Trophoblast cell (in vitro differentiated cells and primary cell): ENCODE data around the gene RGS14.

Experiments used
- DNase-seq, 2 donors: peaks; one replicate each; pipeline ENCODE4 v3.0.0-alpha.2; 2016
- H2AFZ ChIP-seq: 2 replicates; pipeline ENCODE4 v1.6.1; 2013; ENCODE audit warnings: low read length, moderate library complexity, mild to moderate bottlenecking; ENCODE audit not compliant: insufficient read depth, poor library complexity
- H2AK5ac ChIP-seq: 2 replicates; pipeline ENCODE4 v1.6.1; 2013; ENCODE audit warnings: mild to moderate bottlenecking, low read length
- H2BK120ac ChIP-seq: 2 replicates; pipeline ENCODE4 v1.6.1; 2013; ENCODE audit warnings: low read length, mild to moderate bottlenecking, moderate library complexity; ENCODE audit not compliant: insufficient read depth, poor library complexity
- H2BK12ac ChIP-seq: 2 replicates; pipeline ENCODE4 v1.6.1; 2013; ENCODE audit warnings: mild to moderate bottlenecking, low read length, moderate library complexity
- H2BK5ac ChIP-seq: 2 replicates; pipeline ENCODE4 v1.6.1; 2013; ENCODE audit warnings: low read length, low read depth, moderate library complexity, mild to moderate bottlenecking; ENCODE audit not compliant: poor library complexity
- H3K14ac ChIP-seq: 2 replicates; pipeline ENCODE4 v1.6.1; 2013; ENCODE audit warnings: mild to moderate bottlenecking, low read length
- H3K18ac ChIP-seq: 2 replicates; pipeline ENCODE4 v1.6.1; 2013; ENCODE audit warnings: mild to moderate bottlenecking, low read length
- H3K23ac ChIP-seq: 2 replicates; pipeline ENCODE4 v1.6.1; 2013; ENCODE audit warnings: low read length
- H3K27ac ChIP-seq: 2 replicates; pipeline ENCODE4 v1.5.1; 2013; ENCODE audit warnings: low read depth, mild to moderate bottlenecking, inconsistent platforms, low read length, moderate library complexity
- H3K27me3 ChIP-seq: 2 replicates; pipeline ENCODE4 v1.6.1; 2013; ENCODE audit warnings: inconsistent platforms, mild to moderate bottlenecking, low read length, moderate library complexity; ENCODE audit not compliant: insufficient read depth
- H3K36me3 ChIP-seq, 2 experiments: 1 replicate in 1 of 2; 2 replicates in 1 of 2; pipeline ENCODE4 v1.6.1; 2013; ENCODE audit warnings: low read length in 2 of 2, mild to moderate bottlenecking in 2 of 2, moderate library complexity in 1 of 2; ENCODE audit not compliant: insufficient read depth in 2 of 2, control insufficient read depth in 1 of 2
- H3K4ac ChIP-seq: 2 replicates; pipeline ENCODE4 v1.6.1; 2013; ENCODE audit warnings: low read depth, mild to moderate bottlenecking, low read length, moderate library complexity
- H3K4me1 ChIP-seq, 2 experiments: 1 replicate in 1 of 2; 2 replicates in 1 of 2; pipeline ENCODE4 v1.6.1; 2013; ENCODE audit warnings: low read length in 2 of 2, mild to moderate bottlenecking in 2 of 2, moderate library complexity in 1 of 2; ENCODE audit not compliant: insufficient read depth in 2 of 2, control insufficient read depth in 1 of 2
- H3K4me2 ChIP-seq: 2 replicates; pipeline ENCODE4 v1.6.1; 2013; ENCODE audit warnings: inconsistent platforms, mild to moderate bottlenecking, low read length, moderate library complexity
- H3K4me3 ChIP-seq: 2 replicates; pipeline ENCODE4 v1.5.1; 2013; ENCODE audit warnings: mild to moderate bottlenecking, low read depth, low read length, inconsistent platforms
- H3K79me1 ChIP-seq: one replicate; pipeline ENCODE4 v1.6.1; 2013; ENCODE audit warnings: low read length
- H3K79me2 ChIP-seq: 2 replicates; pipeline ENCODE4 v1.6.1; 2013; ENCODE audit warnings: low read length, mild to moderate bottlenecking; ENCODE audit not compliant: control insufficient read depth, insufficient read depth, poor library complexity
- H3K9ac ChIP-seq: 2 replicates; pipeline ENCODE4 v1.6.1; 2013; ENCODE audit warnings: mild to moderate bottlenecking, low read length
- H3K9me3 ChIP-seq: 2 replicates; pipeline ENCODE4 v1.6.1; 2013; ENCODE audit warnings: low read depth, mild to moderate bottlenecking, control low read depth, inconsistent platforms, low read length; ENCODE audit not compliant: insufficient read depth
- H4K12ac ChIP-seq: 2 replicates; pipeline ENCODE4 v1.6.1; 2013; ENCODE audit warnings: low read depth, mild to moderate bottlenecking, low read length, moderate library complexity
- H4K8ac ChIP-seq: 2 replicates; pipeline ENCODE4 v1.6.1; 2013; ENCODE audit warnings: low read depth, mild to moderate bottlenecking, low read length, moderate library complexity
- H4K91ac ChIP-seq: one replicate; pipeline ENCODE4 v1.6.1; 2013; ENCODE audit warnings: low read depth, mild to moderate bottlenecking, low read length, moderate library complexity
- WGBS: extraction: QIAGEN DNeasy Blood & Tissue Kit; methylation state at CpG from one replicate; pipeline ENCODE4 v1.1.7; 2013; ENCODE audit warnings: missing lambda C conversion rate; ENCODE audit not compliant: insufficient read length, insufficient coverage; ENCODE audit errors: extremely low coverage; 5-methylcytosine and 5-hydroxymethylcytosine counted together

Gene RGS14

DNA sequence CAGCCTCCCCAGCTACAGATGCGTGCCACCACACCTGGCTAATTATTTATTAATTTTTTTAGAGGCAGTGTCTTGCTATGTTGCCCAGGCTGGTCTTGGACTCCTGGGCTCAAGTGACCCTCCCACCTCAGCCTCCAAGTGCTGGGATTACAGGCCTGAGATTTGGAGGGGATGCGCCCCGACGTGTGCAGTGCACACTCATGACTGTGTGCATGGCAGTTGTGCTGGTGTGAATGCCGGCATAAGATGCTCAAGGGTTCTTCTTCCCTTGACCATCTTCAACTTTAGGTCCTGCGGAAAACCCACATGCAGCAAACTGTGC lies 23.0 kb downstream of the RGS14 start:
- Histone ChIP-seq H2AFZ (no peak overlapping the region), H3K23ac (no peak overlapping the region), H3K27me3 (no peaks in the 10 kb centered on the region), H3K27ac (no peak overlapping the region), H3K79me2 (no peaks in the 10 kb centered on the region), H3K9ac (no peak overlapping the region), H4K12ac (no peak overlapping the region), H3K14ac (no peak overlapping the region), H2BK5ac (no peak overlapping the region), H2BK12ac (no peak overlapping the region), H3K4me2 (no peak overlapping the region), H2BK120ac (no peak overlapping the region), H4K91ac (no peak overlapping the region), H3K9me3 (no peaks in the 10 kb centered on the region), H2AK5ac (no peak overlapping the region), H3K4me1 (no peaks in the 10 kb centered on the region), H3K79me1 (no peaks in the 10 kb centered on the region), H4K8ac (no peak overlapping the region), H3K36me3 (no peaks in the 10 kb centered on the region), H3K4me3 (no peak overlapping the region), H3K18ac (no peak overlapping the region), H3K4ac (no peak overlapping the region)
- WGBS: no CpG with 5 or more reads among the region's 6 CpGs
- DNase-seq: no peak

GRCh38 chr5:177382423-177383029 lies 24.8 kb downstream of the RGS14 start:
- no peak overlapping the region for H4K8ac ChIP-seq
- DNase-seq: no peak
- H3K27ac ChIP-seq: no peak overlapping the region
- H3K18ac ChIP-seq: no peak overlapping the region
- H2BK12ac ChIP-seq: no peak overlapping the region
- no peaks in the 10 kb centered on the region for H3K27me3 ChIP-seq
- H3K79me1 ChIP-seq: no peaks in the 10 kb centered on the region
- H2BK120ac ChIP-seq: no peak overlapping the region
- no peaks in the 10 kb centered on the region for H3K4me1 ChIP-seq
- no peak overlapping the region for H3K4me2 ChIP-seq
- no peak overlapping the region for H4K12ac ChIP-seq
- no peaks in the 10 kb centered on the region for H3K79me2 ChIP-seq
- H3K4me3 ChIP-seq: no peak overlapping the region
- no peak overlapping the region for H3K4ac ChIP-seq
- no peak overlapping the region for H2BK5ac ChIP-seq
- peaks cover 1% of the 10 kb centered on the region for H3K9me3 ChIP-seq
- no CpG with 5 or more reads among the region's 11 CpGs for WGBS
- H3K9ac ChIP-seq: no peak overlapping the region
- H3K23ac ChIP-seq: no peak overlapping the region
- H2AFZ ChIP-seq: no peak overlapping the region
- no peak overlapping the region for H4K91ac ChIP-seq
- H3K36me3 ChIP-seq: no peaks in the 10 kb centered on the region
- no peak overlapping the region for H3K14ac ChIP-seq
- no peak overlapping the region for H2AK5ac ChIP-seq

DNA sequence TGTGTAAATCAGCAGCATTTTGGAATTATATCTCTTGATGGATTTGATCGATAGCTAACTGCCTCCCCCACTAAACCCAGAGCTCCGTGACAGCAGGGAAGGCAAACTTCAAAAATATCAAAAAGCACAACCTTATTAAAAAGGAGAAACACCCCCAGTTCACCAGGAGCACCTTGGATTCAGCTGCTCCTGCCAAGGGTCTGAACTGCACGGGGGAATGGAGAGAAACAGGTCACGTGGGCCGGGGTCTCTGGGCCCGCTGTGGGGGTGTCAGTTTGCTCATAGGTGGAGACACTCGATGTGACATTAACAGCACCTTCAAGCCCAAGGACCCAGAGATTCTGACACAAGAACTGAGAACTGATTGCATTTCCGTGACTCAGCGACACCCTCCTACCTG lies 25.5 kb downstream of the RGS14 start:
- no peaks in the 10 kb centered on the region for H3K36me3 ChIP-seq
- H3K14ac ChIP-seq: no peak overlapping the region
- H4K91ac ChIP-seq: no peak overlapping the region
- H3K9me3 ChIP-seq: peaks cover 1% of the 10 kb centered on the region
- no peak overlapping the region for H3K27ac ChIP-seq
- H4K8ac ChIP-seq: no peak overlapping the region
- no peak overlapping the region for H2AK5ac ChIP-seq
- no peak overlapping the region for H2AFZ ChIP-seq
- no peak overlapping the region for H2BK120ac ChIP-seq
- H2BK12ac ChIP-seq: no peak overlapping the region
- WGBS: no CpG with 5 or more reads among the region's 9 CpGs
- no peak overlapping the region for H3K4me3 ChIP-seq
- no peak overlapping the region for H3K4ac ChIP-seq
- H3K18ac ChIP-seq: no peak overlapping the region
- H3K4me2 ChIP-seq: no peak overlapping the region
- H3K79me1 ChIP-seq: no peaks in the 10 kb centered on the region
- no peaks in the 10 kb centered on the region for H3K4me1 ChIP-seq
- no peak for DNase-seq
- H3K23ac ChIP-seq: no peak overlapping the region
- H4K12ac ChIP-seq: no peak overlapping the region
- H3K27me3 ChIP-seq: no peaks in the 10 kb centered on the region
- H2BK5ac ChIP-seq: no peak overlapping the region
- H3K79me2 ChIP-seq: no peaks in the 10 kb centered on the region
- H3K9ac ChIP-seq: no peak overlapping the region

GRCh38 chr5:177384134-177384533 lies 26.4 kb downstream of the RGS14 start, which contains the start of gene SLC34A1:
SLC34A1 (plus strand) TSS chr5:177384434; CDS start chr5:177385742, 1,308 bp downstream.
- H3K79me2 ChIP-seq: no peaks in the 10 kb centered on the region
- H2AK5ac ChIP-seq: no peak within 1 kb of the TSS
- H4K12ac ChIP-seq: no peak within 1 kb of the TSS
- no peak within 1 kb of the TSS for H2AFZ ChIP-seq
- no CpG with 5 or more reads among the region's 4 CpGs for WGBS
- H3K9ac ChIP-seq: no peak within 1 kb of the TSS
- H2BK5ac ChIP-seq: no peak within 1 kb of the TSS
- H3K36me3 ChIP-seq: no peaks in the 10 kb centered on the region
- H3K4me2 ChIP-seq: no peak within 1 kb of the TSS
- no peak within 1 kb of the TSS for H3K14ac ChIP-seq
- H4K91ac ChIP-seq: no peak within 1 kb of the TSS
- no peak within 1 kb of the TSS for H4K8ac ChIP-seq
- no peak within 1 kb of the TSS for H2BK120ac ChIP-seq
- no peak within 1 kb of the TSS for H3K23ac ChIP-seq
- H3K27me3 ChIP-seq: no peaks in the 10 kb centered on the region
- no peak within 1 kb of the TSS for H2BK12ac ChIP-seq
- DNase-seq: no peak
- H3K4ac ChIP-seq: no peak within 1 kb of the TSS
- peaks cover 1% of the 10 kb centered on the region for H3K9me3 ChIP-seq
- H3K4me3 ChIP-seq: no peak within 1 kb of the TSS
- H3K79me1 ChIP-seq: no peaks in the 10 kb centered on the region
- H3K4me1 ChIP-seq: peaks cover 6% of the 10 kb centered on the region in 2 experiments
- H3K27ac ChIP-seq: no peak within 1 kb of the TSS
- H3K18ac ChIP-seq: no peak within 1 kb of the TSS
